Sciatic nerve (tissue), 2 donors: ENCODE measurements around the gene RAF1. TPM values are rescaled to one million over a fixed set of nuclear protein-coding genes. Genes with fewer than 3 reads are reported as not detected.
A peak's percentile ranks its signal among the peaks of the same experiment; 100 is the strongest.

Experiments used
- ATAC-seq: fragments of 200-7000 bp; cut with Tn5 transposase; one replicate; pipeline ENCODE4 v1.9.1; 2020; ENCODE audit warnings: mild to moderate bottlenecking, moderate library complexity
- DNase-seq: peaks from one replicate; pipeline ENCODE4 v3.0.0-alpha.2; 2020; ENCODE audit warnings: low spot score
- intact Hi-C: fragments of 100-400 bp; cut with DNase I; formaldehyde crosslinking; loops from one replicate; pipeline ENCODE4 v1.14.2; 2022
- total RNA-seq: library from RNA; stranded (reverse); fragmentation: NEBNext Ultra II Directional; extraction: Animal tissue kit (Norgen Biotek cat#: 25700); gene quantifications from one replicate; pipeline ENCODE4 v1.2.1, GENCODE V29; 2021
- donor health status: DM: no; HTN: no; CAD: no.
- donor health status: DM: no; HTN: no; CAD: no.

RAF1 gene
- total RNA-seq, 1 donor from 2014 or later, result 90.5 TPM

- DNase-seq (no peak), ATAC-seq (no peak)
- intact Hi-C loops, result no loop called here
These were observed 50.7 kb downstream of the RAF1 start for GRCh38 chr3:12613250-12613649.

DNA sequence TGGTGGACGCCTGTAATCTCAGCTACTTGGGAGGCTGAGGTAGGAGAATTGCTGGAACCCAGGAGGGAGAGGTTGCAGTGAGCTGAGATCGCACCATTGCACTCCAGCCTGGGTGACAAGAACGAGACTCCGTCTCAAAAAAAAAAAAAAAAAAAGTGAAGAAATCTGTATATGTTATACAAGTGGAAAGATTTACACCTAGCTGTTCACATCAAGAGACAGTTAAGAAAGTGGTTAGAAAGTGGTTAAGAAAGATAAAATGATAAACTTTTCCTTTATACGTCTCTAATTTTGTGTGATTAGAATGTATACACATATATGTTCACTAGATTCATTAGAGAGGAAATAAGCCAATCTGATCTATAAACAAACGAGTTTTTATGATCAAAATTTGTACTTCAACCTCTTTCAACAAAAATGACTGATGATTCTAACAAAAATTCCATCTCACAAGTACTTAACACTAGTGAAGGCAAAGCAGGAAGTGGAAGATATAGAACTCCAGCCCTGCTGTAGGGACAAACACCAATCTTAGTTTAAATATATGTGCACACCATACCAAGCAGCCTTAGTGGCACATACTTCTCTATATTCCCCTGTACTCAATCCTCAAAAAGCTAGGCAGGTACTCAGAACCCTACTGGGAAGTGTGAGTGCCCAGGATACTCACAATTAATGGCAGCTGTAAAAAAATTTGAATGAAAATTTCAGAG lies 51.2 kb downstream of the RAF1 start:
- intact Hi-C loops, result no loop called here
- DNase-seq (no peak), ATAC-seq (no peak)

DNA sequence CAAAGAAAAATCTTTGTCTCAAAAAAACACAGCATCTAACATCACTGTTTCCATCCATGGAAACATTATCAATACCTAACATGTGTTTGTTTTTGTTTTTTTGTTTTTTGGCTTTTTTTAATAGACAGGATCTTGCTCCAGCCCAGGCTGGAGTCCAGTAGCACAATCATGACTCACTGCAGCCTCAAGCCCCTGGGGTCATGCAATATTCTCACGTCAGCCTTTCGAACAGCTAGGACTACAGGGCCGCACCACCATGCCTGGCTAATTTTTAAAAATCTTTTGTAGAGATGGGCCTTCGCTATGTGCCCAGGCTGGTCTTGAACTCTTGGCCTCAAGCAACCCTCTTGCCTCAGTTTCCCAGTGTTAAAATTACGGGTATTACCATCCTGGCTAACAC lies 52.8 kb downstream of the RAF1 start:
- no peak for DNase-seq
- intact Hi-C loops, result no loop called here
- ATAC-seq, result peak; percentile 24

GRCh38 chr3:12608376-12608775 lies 55.5 kb downstream of the RAF1 start:
- intact Hi-C loops, result no loop called here
- ATAC-seq, result no peak
- no peak for DNase-seq

- intact Hi-C loops, result no loop called here
- DNase-seq (no peak), ATAC-seq (no peak)
These were observed 59.9 kb downstream of the RAF1 start for GRCh38 chr3:12603969-12604368.

DNA sequence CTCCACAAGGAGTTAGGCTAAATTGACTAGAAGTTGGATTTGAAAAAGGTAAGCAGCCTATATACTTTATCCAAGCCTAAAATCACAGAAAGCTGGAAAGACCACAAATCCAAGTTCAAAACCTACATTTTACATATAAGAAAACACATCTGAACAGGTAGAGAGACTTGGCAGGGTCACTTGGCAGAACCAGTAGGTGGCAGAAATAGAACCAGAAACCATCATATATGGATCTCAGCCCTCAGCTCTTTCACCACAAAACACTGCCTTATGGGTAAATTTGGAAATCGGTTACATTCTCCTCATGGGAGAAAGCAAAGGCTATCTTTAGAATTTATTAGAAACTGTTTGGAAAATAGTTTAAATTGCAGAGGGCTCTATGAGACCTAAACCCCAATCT lies 62.8 kb downstream of the RAF1 start:
- intact Hi-C loops, result no loop called here
- no peak for DNase-seq
- no peak for ATAC-seq

DNA sequence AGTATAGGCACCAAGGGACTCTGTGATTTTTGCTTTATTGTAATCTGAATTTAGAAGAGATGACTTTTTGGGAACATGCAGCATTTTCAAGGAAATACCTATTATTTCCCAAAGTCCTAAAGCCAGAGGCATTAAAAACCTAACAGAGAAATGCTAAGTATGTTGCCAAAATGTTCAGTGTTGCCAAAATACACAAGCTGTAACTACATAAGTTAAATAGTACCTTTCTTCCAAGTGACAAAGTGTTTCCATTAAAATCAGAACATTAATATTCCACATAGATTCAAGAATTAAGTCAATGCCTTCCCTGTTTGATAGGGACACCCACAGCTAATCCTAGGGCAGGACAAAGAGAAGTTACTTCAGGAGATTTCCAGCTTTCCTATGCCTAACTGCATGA lies 65.0 kb downstream of the RAF1 start:
- intact Hi-C loops, result no loop called here
- ATAC-seq (no peak), DNase-seq (no peak)

GRCh38 chr3:12593473-12593872 lies 70.4 kb downstream of the RAF1 start:
- DNase-seq (no peak), ATAC-seq (no peak)
- intact Hi-C loops, result no loop called here

GRCh38 chr3:12591997-12592715 lies 71.8 kb downstream of the RAF1 start:
- ATAC-seq (no peak), DNase-seq (no peak)
- intact Hi-C loops, result no loop called here

DNA sequence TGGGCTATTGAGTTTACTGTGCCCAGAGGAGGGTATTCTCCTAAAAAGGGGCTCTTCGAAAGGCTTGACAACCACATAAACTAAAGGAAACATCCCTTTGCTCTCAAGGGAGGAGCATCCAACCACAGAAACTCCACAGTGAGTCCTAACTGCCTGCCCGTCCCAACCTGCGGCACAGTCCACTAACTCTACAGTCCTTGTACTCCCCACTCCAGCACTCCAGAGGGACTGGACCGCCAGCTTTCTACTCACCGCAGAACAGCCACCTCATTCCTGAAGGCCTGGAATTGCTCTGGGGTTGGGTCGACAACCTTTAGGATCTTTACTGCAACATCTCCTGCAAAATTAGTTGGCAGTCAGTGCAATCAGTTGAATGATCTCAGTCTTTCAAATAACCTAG lies 72.5 kb downstream of the RAF1 start:
- ATAC-seq, result no peak
- intact Hi-C loops, result no loop called here
- no peak for DNase-seq

DNA sequence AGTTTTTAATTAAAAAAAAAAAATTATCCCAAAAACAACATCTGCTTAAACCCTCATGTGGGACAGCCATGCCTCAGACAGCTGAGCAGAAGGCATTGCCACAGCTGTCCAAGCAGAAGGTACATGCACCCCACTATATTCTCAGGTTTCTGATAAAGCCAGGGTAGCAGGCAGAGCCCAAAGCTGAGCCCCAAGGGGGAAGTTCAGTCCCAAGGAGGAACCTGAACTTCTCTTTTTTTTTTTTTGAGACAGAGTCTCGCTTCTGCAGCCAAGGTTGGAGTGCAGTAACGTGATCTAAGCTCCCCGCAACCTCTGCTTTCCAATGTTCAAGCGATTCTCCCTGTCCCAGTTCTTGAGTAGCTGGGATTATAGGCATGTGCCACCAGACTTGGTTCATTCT lies 73.8 kb downstream of the RAF1 start:
- peak; percentile 43 for ATAC-seq
- no peak for DNase-seq
- intact Hi-C loops, result no loop called here

DNA sequence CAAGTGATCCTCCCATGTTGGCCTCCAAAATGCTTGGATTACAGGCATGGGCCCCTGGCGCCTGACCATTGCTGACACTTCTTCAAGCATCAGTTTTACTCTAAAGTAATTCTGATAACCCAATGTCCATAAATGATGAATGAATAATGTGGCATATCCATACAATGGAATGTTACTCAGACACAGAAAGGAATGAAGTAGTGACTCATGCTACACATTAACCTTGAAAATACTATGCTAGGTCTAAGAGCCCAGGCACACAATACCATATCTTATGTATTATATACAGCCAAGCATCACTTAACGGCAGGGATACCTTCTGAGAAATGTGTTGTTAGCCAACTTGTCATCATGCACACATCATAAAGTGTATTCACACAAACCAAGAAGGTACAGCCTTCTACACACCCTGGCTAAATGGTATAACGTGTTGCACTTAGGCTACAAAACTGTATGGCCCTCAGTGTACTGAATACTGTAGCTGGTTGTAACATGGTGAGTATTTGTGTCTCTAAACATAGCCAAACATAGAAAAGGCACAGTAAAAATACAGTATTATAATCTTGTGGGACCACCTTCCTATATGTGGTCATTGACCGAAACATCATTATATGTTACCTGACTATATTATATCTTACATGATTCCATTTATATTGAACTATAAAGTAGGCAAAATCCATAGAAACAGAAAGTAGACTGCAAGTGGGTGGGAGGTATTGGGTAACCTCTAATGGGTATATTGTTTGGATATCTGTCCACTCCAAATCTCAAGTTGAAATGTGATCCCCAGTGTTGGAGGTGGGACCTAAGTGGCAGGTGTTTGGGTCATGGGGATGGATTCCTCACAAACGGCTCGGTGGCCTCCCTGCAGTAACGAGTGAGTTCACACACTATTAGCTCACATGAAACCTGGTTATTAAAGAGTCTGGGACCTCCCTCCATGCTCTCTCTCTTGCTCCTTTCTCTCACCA lies 75.6 kb downstream of the RAF1 start:
- intact Hi-C loops, result no loop called here
- no peak for ATAC-seq
- DNase-seq, result no peak

- intact Hi-C loops, result no loop called here
- ATAC-seq (no peak), DNase-seq (no peak)
These were observed 77.5 kb downstream of the RAF1 start for GRCh38 chr3:12586403-12586802.

DNA sequence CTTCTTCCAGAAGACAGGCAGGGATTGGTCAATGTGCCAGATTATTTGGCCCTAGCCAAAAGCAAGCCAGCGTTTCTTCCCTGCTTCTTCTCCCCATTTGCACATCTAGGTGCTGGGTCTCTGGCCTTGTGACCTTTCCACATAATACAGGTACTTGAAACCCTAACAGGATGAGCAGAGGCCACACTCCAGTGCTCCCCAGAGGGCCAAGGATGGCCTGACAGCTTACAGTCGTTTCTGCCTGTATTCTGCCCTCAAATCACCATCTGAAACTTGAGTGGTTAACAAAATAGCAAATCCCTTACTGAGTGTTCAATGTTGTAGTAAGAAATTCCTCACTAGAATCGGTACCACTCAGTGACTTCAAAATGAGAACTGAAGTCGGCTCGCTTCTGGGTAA lies 77.9 kb downstream of the RAF1 start:
- intact Hi-C loops, result no loop called here
- DNase-seq, result no peak
- no peak for ATAC-seq

DNA sequence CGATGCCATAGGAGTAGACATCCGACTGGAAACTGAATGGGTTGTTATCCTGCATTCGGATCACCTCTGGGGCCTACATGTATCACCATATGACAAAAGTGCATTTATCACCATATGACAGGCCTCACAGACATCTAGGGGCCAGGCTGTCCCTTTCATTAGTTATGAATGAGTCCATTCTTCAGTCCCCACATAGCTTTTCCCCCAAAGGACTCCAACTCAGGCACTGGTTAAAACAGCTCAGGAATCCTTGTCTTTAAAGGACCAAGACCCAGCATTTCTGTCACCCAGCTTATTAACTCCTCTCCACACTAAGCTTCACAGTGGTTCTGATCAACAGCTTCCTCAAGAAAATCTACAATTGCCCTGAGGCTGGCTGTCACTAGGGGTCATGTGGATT lies 78.7 kb downstream of the RAF1 start:
- intact Hi-C loops, result no loop called here

DNA sequence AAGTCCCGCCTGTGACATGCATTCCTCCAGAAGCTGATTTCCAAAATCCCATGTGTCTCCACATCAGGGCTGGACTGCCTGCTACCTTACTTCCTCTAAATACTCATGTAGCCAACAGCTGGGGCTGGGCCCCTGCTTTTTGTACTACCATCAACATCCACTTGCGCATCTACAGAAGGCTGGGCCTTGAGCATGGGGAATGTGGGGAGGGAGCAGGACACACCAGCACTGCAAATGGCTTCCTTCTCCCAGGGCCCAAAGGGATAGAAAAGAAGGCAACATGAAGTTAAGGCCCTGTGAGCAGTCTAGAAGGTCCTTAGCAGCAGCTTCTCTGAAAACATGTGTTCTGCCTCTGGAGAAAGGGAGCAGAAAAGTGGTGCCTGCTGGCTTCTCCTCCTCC lies 79.8 kb downstream of the RAF1 start:
- DNase-seq (no peak), ATAC-seq (no peak)
- intact Hi-C loops, result no loop called here

More for the DNA sequence above, 78.7 kb downstream of the RAF1 start:
- DNase-seq, result no peak
- no peak for ATAC-seq

GRCh38 chr3:12583280-12583679 lies 80.6 kb downstream of the RAF1 start:
- DNase-seq (no peak), ATAC-seq (no peak)
- intact Hi-C loops, result no loop called here

GRCh38 chr3:12582730-12583129 lies 81.2 kb downstream of the RAF1 start:
- ATAC-seq (no peak), DNase-seq (no peak)
- intact Hi-C loops, result no loop called here

GRCh38 chr3:12579905-12580304 lies 84.0 kb downstream of the RAF1 start:
- intact Hi-C loops, result no loop called here
- ATAC-seq, result no peak
- DNase-seq, result no peak

- DNase-seq, result no peak
- ATAC-seq, result no peak
- intact Hi-C loops, result no loop called here
These were observed 84.5 kb downstream of the RAF1 start for GRCh38 chr3:12579456-12579855.
